DMS153 treated with DMSO at 0.1 percent for 48 hours (cell line): ENCODE results near the gene SOX13.
"Not testable (repeated sequence)": the region's sequence is repeated elsewhere in the genome, so short reads cannot be mapped to it uniquely, and the experiment has no call there.

Experiments
- DNase-seq: peaks from one replicate; lab custom pipeline; 2025; ENCODE audit not compliant: unreplicated experiment; lab: John Stamatoyannopoulos, UW

SOX13 gene

GRCh38 chr1:204087181-204087892 is 14.4 kb downstream of the SOX13 start:
- no peak for DNase-seq

GRCh38 chr1:204087893-204088528 is 15.1 kb downstream of the SOX13 start:
- DNase-seq = no peak

GRCh38 chr1:204088596-204088995 is 15.7 kb downstream of the SOX13 start:
- no peak for DNase-seq

- DNase-seq = no peak
These were observed 16.3 kb downstream of the SOX13 start for GRCh38 chr1:204089044-204089751.

- DNase-seq = not testable (repeated sequence)
These were observed 17.2 kb downstream of the SOX13 start for GRCh38 chr1:204090132-204090531.

- DNase-seq = no peak
These were observed 18.2 kb downstream of the SOX13 start for GRCh38 chr1:204091066-204091465.

GRCh38 chr1:204091787-204092312 is 18.9 kb downstream of the SOX13 start:
- no peak for DNase-seq

GRCh38 chr1:204092632-204093420 is 19.9 kb downstream of the SOX13 start:
- no peak for DNase-seq

GRCh38 chr1:204093421-204093717 is 20.5 kb downstream of the SOX13 start:
- peak; percentile 72 for DNase-seq

GRCh38 chr1:204093781-204094180 is 20.9 kb downstream of the SOX13 start:
- DNase-seq = no peak

- DNase-seq = no peak
These were observed 21.4 kb downstream of the SOX13 start for GRCh38 chr1:204094313-204094729.

- DNase-seq = peak; percentile 47
These were observed 22.1 kb downstream of the SOX13 start for GRCh38 chr1:204094856-204095634.

GRCh38 chr1:204096931-204097330 is 24.0 kb downstream of the SOX13 start:
- no peak for DNase-seq

- DNase-seq = no peak
These were observed 25.8 kb downstream of the SOX13 start for GRCh38 chr1:204098683-204099082.

GRCh38 chr1:204099754-204100153 is 26.8 kb downstream of the SOX13 start:
- not testable (repeated sequence) for DNase-seq

- peak; percentile 54 for DNase-seq
These were observed 29.2 kb downstream of the SOX13 start for GRCh38 chr1:204102029-204102611.

- no peak for DNase-seq
These were observed 30.0 kb downstream of the SOX13 start for GRCh38 chr1:204102739-204103430.

GRCh38 chr1:204103431-204103741 is 30.5 kb downstream of the SOX13 start:
- DNase-seq = no peak

- DNase-seq = peak; percentile 94
These were observed 31.6 kb downstream of the SOX13 start for GRCh38 chr1:204104331-204105130.
